GM18502 (cell line): ENCODE data around the gene TLCD1.
A peak's percentile ranks its signal among the peaks of the same experiment; 100 is the strongest.
"Not testable (repeated sequence)": the region's sequence is repeated elsewhere in the genome, so short reads cannot be mapped to it uniquely, and the experiment has no call there.

Source experiments
- ATAC-seq: cut with Tn5 transposase; IDR thresholded peaks from one replicate; pipeline ENCODE4 v1.9.1; 2021; ENCODE audit warnings: mild to moderate bottlenecking; ENCODE audit not compliant: unreplicated experiment, poor library complexity

TLCD1 gene

DNA sequence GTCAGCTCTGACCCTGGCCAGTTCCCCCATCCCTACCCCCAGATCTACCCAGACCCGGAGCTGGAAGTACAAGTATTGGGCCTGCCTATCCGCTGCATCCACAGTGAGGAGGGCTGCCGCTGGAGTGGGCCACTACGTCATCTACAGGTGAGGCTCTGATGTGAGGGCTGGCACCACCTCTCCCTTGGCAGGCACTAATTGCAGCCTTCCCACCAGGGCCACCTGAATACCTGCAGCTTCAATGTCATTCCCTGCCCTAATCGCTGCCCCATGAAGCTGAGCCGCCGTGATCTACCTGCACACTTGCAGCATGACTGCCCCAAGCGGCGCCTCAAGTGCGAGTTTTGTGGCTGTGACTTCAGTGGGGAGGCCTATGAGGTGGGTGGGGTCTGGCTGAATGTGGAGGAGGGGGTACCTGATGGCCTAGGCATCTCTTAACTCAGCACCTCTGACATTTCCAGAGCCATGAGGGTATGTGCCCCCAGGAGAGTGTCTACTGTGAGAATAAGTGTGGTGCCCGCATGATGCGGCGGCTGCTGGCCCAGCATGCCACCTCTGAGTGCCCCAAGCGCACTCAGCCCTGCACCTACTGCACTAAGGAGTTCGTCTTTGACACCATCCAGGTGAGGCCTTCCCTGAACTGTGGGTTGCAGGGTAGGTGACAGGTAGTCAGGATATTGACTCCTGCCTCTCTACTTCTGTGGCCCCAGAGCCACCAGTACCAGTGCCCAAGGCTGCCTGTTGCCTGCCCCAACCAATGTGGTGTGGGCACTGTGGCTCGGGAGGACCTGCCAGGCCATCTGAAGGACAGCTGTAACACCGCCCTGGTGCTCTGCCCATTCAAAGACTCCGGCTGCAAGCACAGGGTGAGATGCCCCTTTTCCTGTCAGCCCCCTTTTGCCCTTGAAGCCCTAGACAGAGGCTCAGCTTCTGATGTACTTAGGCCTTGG is 22.0 kb upstream of the TLCD1 start:
- no peak for ATAC-seq

DNA sequence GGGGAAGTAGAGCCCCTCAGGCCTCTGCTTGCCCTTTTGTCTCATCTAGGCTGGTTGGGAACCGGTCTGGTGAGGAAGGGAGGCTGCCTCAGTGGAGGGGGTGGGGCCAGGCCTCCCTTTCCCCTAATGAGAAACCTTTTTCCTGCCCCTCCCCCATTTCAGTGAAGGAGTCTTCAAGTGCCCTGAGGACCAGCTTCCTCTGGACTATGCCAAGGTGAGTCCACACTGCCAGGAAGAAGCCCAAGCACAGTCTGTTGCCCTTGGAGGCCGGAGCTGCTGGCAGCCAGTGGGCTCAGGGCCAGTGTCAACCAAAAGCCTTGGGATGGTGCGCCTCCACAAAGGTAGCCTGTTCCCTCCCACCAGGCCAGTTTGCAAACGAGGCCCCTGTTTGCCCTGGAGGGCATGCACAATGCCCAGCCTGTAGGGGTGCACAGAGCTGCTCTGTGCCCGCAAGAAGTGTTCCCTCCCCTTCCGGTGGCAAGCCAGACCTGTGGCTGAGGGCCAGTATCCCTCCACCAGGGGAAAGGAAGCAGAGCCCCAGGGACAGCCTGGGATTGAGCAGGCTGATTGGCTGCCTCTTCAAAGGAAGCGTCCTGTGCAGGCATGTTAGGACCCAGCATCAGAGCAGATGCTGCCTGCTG is 21.1 kb upstream of the TLCD1 start:
- no peak for ATAC-seq

- ATAC-seq: no peak
These were observed 20.6 kb upstream of the TLCD1 start for GRCh38 chr17:28746611-28747050.

- ATAC-seq: no peak
These were observed 19.9 kb upstream of the TLCD1 start for GRCh38 chr17:28745786-28746411.

GRCh38 chr17:28744972-28745785 is 19.1 kb upstream of the TLCD1 start:
- no peak for ATAC-seq

DNA sequence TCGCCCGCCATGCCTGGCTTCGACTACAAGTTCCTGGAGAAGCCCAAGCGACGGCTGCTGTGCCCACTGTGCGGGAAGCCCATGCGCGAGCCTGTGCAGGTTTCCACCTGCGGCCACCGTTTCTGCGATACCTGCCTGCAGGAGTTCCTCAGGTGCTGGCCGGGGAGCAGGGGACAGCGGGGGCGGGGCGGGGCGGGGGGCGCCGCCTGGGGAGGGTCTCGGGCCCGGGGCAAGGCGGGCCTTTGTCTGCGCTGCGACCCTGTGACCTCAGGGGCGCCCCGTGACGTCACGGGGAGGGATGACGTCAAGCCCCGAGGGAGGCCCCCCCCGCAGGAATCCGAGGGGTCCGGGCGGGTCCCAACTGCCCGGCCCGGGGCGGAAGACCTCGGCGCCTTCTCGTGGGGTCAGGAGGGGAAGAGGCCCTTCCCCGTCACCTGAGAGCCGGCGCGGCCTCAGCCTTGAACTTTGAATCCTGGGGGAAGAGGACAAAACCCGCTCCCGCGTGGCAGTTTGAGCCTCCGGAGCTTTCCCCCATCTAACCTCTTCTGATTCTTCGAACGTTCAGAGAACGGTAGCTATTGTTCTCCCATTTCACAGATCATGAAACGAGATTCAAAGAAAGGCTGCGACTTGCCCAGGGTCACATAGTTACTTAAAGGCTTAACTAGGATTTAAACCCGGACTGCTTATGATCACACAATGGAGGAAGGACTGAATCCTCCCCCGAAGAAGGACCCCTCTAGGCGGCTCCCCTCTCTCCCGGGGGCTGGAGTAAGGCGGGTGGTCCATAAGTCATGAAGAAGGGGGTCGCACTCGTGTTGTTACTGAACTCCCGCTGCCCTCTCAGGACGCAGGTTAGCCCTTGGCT is 18.3 kb upstream of the TLCD1 start:
- ATAC-seq: peak; percentile 32

DNA sequence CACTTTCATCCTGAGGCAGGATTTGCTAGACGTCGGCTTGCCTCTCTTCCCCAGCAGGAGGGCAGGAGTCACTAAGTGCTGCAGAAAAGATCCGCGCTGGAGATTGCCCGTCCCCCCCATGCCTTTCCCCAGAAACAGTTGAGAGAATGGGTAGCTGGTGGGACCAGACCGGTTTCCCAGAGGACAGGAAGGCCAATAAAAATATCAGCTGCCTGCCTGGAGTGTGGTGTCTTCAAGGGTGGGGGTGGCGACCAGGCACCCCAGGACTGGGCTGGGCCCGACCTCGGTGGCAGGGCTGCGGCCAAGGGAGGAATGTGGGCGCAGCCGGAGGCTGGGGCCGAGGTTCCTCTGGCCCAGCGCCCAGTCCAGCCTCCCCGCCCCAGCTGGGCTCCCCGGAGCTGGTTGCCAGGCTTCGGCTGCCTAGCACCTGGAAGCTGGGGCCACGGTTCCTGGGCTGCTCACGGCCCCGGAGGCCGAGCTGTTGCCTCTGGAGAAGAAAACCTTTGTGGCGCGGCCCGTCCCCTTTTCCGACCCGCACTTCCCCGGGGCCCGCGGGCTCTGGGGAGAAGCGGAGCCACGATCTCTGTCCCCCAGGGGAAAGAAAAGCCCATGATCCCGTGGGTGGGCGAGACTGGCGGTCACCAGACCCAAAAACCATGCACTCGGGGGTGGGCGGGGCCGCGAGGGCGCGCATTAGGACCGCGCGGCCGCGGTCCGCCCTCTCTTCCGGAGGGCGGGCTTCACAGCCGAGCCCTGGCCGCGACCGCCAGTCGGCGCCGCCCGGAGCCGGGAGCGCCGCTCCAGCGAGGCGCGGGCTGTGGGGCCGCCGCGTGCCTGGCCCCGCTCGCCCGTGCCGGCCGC is 17.4 kb upstream of the TLCD1 start, which contains the start of gene TRAF4:
Gene TRAF4 (plus strand): TSS at position 769 of the 861 bp plus-strand sequence. CDS start 102 bp downstream, outside the sequence.
- peak; percentile 63 for ATAC-seq

DNA sequence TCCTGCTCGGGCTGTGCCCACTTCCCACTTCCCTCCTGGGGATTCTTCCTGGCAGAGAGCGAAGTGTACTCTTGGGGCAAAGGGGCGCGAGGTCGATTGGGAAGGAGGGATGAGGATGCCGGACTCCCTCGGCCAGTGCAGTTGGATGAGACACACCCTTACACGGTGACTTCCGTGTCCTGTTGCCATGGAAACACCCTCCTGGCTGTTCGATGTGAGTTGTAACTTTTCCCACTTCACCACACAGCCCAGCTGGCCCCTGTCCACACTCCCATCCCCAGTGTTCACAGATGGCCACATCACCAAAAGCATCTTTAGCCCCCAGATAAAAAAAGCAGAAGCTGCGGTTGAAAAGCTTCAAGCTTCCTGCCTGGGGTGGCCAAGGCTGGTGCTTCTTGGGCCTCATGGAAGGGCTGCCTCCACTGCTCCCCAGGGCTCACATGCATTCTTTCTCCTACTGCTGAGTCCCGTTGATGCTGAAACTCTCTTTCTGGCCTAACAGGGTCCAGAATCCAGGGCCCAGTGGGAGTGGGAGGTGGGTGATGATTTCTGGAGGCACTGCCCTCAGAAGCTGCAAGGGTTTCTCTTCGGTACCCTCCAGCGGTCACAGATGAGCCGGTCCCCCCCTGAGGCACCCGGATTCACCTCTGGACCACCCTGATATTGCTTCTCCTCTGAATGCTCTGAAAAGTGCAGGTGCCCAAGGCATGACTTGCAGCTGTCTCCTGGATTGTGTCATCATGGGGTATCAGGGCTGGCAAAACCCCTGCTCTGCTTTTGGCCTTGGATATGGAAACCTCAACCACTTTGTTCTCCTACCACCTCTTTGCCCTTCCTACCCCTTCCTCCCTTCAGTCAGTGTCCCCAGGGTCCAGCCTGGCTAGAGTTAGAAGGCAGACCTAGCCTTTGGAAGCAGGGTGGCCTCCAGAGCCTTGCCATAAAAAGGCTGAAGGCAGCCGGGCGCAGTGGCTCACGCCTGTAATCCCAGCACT is 15.6 kb upstream of the TLCD1 start:
- no peak for ATAC-seq

- no peak for ATAC-seq
These were observed 14.6 kb upstream of the TLCD1 start for GRCh38 chr17:28740406-28741357.

DNA sequence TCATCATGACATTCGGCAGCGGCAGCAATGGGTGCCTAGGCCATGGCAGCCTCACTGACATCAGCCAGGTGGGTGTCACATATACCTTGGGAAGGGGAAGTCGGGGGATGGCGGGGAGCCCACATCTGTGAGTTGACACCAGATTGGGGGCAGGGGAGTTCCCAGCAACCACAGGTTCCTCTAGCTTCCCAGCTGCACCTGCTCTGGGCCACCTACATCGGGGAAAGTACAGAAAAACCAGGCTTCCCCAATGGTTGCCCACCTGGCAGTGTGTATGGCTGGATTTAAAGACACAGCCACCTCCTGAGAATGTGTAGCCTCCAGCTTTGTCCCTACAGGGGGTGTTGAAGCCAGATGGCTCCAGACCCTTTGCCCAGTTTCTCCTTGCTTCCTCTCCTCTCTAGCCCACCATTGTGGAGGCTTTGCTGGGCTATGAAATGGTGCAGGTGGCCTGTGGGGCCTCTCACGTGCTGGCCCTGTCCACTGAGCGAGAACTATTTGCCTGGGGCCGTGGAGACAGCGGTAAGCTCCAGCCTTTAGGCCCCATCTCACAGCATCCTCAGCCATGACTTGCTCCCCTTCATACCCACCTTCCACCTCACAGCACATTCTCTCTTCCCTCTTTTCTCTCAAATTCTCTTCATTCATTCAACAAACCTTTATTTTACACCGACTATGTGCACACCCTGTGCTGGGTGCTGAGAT is 12.8 kb upstream of the TLCD1 start:
- ATAC-seq: no peak

DNA sequence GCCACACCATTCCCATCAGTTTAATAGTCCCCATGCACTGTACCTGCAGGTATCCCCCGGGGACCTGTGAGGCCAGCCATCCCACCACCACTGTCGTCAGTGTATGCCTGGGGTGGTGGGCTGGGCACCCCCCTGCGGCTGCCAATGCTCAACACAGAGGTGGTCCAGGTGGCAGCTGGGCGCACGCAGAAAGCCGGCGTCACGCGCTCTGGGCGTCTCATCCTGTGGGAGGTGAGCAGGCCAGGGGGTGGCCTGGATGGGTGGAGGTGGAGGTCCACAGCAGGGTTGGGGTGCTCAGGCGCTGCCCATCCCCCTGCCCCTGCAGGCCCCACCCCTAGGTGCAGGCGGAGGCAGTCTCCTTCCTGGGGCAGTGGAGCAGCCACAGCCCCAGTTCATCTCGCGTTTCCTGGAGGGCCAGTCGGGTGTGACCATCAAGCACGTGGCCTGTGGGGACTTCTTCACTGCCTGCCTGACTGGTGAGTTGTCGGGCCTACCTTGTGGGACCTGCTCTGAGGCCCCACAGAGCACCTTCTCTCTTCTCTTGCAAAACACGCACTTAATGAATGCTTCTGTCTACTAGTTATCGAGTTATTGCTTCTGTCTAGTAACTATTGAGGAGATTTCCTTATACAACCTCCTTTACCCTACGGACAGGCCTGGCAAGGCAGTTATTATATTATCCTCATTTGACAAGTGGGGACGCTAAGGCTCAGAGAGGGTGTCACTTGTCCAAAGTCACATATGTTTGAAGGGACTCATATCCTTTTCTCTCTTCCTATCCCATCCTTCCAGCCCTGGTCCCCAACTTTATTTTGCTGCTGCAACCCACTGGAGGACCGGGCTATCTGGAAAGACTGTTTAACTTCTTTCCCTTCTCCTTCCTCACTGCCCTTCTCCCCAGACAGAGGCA is 12.0 kb upstream of the TLCD1 start:
- ATAC-seq: peak; percentile 75

DNA sequence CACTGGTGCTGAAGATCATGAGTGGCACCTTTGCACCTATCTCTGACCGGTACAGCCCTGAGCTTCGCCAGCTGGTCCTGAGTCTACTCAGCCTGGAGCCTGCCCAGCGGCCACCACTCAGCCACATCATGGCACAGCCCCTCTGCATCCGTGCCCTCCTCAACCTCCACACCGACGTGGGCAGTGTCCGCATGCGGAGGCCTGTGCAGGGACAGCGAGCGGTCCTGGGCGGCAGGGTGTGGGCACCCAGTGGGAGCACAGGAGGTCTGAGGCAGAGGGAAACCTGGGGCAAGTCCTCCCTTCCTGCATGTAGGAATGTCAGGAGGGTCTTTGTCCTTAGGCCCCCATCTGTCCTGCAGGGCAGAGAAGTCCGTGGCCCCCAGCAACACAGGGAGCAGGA is 11.3 kb upstream of the TLCD1 start:
- no peak for ATAC-seq

DNA sequence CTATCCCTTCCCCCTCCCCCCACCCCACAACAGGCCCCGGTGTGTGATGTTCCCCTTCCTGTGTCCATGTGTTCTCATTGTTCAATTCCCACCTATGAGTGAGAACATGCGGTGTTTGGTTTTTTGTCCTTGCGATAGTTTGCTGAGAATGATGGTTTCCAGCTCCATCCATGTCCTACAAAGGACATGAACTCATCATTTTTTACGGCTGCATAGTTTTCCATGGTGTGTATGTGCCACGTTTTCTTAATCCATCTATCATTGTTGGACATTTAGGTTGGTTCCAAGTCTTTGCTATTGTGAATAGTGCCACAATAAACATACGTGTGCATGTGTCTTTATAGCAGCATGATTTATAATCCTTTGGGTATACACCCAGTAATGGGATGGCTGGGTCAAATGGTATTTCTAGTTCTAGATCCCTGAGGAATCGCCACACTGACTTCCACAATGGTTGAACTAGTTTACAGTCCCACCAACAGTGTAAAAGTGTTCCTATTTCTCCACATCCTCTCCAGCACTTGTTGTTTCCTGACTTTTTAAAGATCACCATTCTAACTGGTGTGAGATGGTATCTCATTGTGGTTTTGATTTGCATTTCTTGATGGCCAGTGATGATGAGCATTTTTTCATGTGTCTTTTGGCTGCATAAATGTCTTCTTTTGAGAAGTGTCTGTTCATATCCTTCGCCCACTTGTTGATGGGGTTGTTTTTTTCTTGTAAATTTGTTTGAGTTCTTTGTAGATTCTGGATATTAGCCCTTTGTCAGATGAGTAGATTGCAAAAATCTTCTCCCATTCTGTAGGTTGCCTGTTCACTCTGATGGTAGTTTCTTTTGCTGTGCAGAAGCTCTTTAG is 10.1 kb upstream of the TLCD1 start:
- not testable (repeated sequence) for ATAC-seq
